MM.1S (cell line): ENCODE measurements around the gene RFXAP.
A peak's percentile ranks its signal among the peaks of the same experiment; 100 is the strongest.

Experiments
- DNase-seq: peaks from one replicate; pipeline ENCODE4 v3.0.0-alpha.2; 2015
- H2AFZ ChIP-seq: fragments of 300-600 bp; sonication (generic); 2 replicates; pipeline ENCODE4 v1.6.0; 2016; ENCODE audit warnings: antibody characterized with exemption, low read length
- H3F3A ChIP-seq: fragments of 300-600 bp; sonication (generic); 2 replicates; pipeline ENCODE4 v1.6.1; 2016; ENCODE audit warnings: mild to moderate bottlenecking, antibody characterized with exemption, low read length, moderate library complexity, mixed read lengths; ENCODE audit not compliant: insufficient read depth
- H3K27ac ChIP-seq: fragments of 300-600 bp; sonication (generic); 2 replicates; pipeline ENCODE4 v1.5.1; 2016; ENCODE audit warnings: mild to moderate bottlenecking, low read length
- H3K27me3 ChIP-seq: fragments of 300-600 bp; sonication (generic); replicated peaks from 2 replicates; pipeline ENCODE4 v1.6.0; 2016; ENCODE audit warnings: low read length; ENCODE audit not compliant: insufficient read depth
- H3K36me3 ChIP-seq: fragments of 300-600 bp; sonication (generic); replicated peaks from 2 replicates; pipeline ENCODE4 v1.6.1; 2016; ENCODE audit warnings: mild to moderate bottlenecking, low read length, mixed read lengths; ENCODE audit not compliant: insufficient read depth
- H3K4me1 ChIP-seq: fragments of 300-600 bp; sonication (generic); 2 replicates; pipeline ENCODE4 v1.6.1; 2016; ENCODE audit warnings: low read length, mixed read lengths
- H3K4me2 ChIP-seq: fragments of 300-600 bp; sonication (generic); 2 replicates; pipeline ENCODE4 v1.6.0; 2016; ENCODE audit warnings: low read depth, low read length
- H3K4me3 ChIP-seq: fragments of 300-600 bp; sonication (generic); 2 replicates; pipeline ENCODE4 v1.5.1; 2016; ENCODE audit warnings: low read length, mixed read lengths
- H3K79me2 ChIP-seq: fragments of 300-600 bp; sonication (generic); 2 replicates; pipeline ENCODE4 v1.6.1; 2016; ENCODE audit warnings: mixed run types, low read length, mixed read lengths
- H3K9ac ChIP-seq: fragments of 300-600 bp; sonication (generic); 2 replicates; pipeline ENCODE4 v1.6.1; 2016; ENCODE audit warnings: low read length, mixed read lengths
- H3K9me2 ChIP-seq: fragments of 300-600 bp; sonication (generic); replicated peaks from 2 replicates; pipeline ENCODE4 v1.6.1; 2016; ENCODE audit warnings: mild to moderate bottlenecking, low read length, mixed read lengths; ENCODE audit not compliant: insufficient read depth
- H3K9me3 ChIP-seq: fragments of 300-600 bp; sonication (generic); replicated peaks from 2 replicates; pipeline ENCODE4 v1.6.1; 2016; ENCODE audit warnings: mild to moderate bottlenecking, low read length, mixed read lengths; ENCODE audit not compliant: insufficient read depth
- H4K20me1 ChIP-seq: fragments of 300-600 bp; sonication (generic); 2 replicates; pipeline ENCODE4 v1.6.1; 2016; ENCODE audit warnings: mild to moderate bottlenecking, low read length, moderate library complexity, mixed read lengths; ENCODE audit not compliant: insufficient read depth
- EZH2 ChIP-seq: fragments of 300-600 bp; sonication (generic); optimal IDR thresholded peaks from 2 replicates; pipeline ENCODE3; 2017; ENCODE audit warnings: low read depth, mild to moderate bottlenecking, antibody characterized with exemption, low read length, mixed read lengths
- EZH2phosphoT487 ChIP-seq: fragments of 300-600 bp; sonication (generic); IDR thresholded peaks from 2 replicates; pipeline ENCODE4 v1.6.1; 2018; ENCODE audit warnings: antibody characterized with exemption, low read length
- TF ChIP-seq, protein P1 (sequence below): fragments of 300-600 bp; sonication (generic); IDR thresholded peaks from 2 replicates; pipeline ENCODE4 v1.5.1; 2016; ENCODE audit warnings: antibody characterized with exemption, low read length, mixed read lengths

The RFXAP gene

DNA sequence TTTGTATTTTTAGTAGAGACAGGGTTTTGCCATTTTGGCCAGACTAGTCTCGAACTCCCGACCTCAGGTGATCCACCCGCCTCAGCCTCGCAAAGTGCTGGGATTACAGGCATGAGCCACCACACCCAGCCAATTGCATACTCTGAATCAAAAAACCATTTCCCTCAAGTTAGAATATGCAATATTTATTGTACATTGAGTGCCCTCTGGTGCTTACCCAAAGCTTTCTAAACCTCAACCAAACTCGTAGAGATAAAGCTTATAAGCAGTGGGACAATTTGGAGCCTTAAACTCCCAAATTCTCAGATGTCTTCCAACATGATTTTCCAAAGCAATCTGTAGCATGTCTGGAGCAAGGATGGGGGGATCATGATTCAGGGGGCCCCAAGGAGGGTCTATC, 22.4 kb downstream of the RFXAP start:
- TF ChIP-seq, protein P1, sequence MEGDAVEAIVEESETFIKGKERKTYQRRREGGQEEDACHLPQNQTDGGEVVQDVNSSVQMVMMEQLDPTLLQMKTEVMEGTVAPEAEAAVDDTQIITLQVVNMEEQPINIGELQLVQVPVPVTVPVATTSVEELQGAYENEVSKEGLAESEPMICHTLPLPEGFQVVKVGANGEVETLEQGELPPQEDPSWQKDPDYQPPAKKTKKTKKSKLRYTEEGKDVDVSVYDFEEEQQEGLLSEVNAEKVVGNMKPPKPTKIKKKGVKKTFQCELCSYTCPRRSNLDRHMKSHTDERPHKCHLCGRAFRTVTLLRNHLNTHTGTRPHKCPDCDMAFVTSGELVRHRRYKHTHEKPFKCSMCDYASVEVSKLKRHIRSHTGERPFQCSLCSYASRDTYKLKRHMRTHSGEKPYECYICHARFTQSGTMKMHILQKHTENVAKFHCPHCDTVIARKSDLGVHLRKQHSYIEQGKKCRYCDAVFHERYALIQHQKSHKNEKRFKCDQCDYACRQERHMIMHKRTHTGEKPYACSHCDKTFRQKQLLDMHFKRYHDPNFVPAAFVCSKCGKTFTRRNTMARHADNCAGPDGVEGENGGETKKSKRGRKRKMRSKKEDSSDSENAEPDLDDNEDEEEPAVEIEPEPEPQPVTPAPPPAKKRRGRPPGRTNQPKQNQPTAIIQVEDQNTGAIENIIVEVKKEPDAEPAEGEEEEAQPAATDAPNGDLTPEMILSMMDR, result no peak
- TF ChIP-seq EZH2phosphoT487 (no peak), EZH2 (no peak)
- Histone ChIP-seq H3K4me1 (no peaks in the 10 kb centered on the region), H3F3A (no peaks in the 10 kb centered on the region), H3K36me3 (no peaks in the 10 kb centered on the region), H3K4me3 (no peak overlapping the region), H3K9ac (no peak overlapping the region), H2AFZ (no peak overlapping the region), H3K4me2 (no peak overlapping the region), H3K79me2 (no peaks in the 10 kb centered on the region), H3K27ac (no peak overlapping the region), H4K20me1 (no peaks in the 10 kb centered on the region), H3K9me3 (no peaks in the 10 kb centered on the region), H3K27me3 (no peaks in the 10 kb centered on the region), H3K9me2 (no peaks in the 10 kb centered on the region)
- no peak for DNase-seq

DNA sequence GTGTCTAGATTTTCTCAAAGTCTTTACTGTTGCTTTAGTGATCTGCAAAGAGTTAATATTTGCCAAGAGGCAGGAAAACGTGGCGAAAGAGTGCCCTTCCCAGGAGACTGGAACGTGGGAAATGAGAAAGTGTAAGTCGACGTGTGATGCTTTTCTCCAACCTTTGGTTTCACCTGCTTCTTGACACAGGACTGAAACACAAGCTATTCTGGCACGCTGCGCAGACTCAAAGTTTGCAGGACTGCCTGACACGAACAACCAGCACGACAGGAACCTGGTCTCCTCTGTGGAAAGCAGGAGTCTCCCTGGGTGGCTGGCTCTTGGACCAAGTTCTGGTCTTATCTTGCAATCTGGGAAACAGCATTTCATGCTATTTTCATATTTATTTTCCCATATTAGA, 28.6 kb downstream of the RFXAP start:
- no peak overlapping the region for H3K4me2 ChIP-seq
- no peaks in the 10 kb centered on the region for H4K20me1 ChIP-seq
- DNase-seq, result no peak
- no peaks in the 10 kb centered on the region for H3K79me2 ChIP-seq
- no peaks in the 10 kb centered on the region for H3K9me2 ChIP-seq
- no peaks in the 10 kb centered on the region for H3K9me3 ChIP-seq
- no peaks in the 10 kb centered on the region for H3F3A ChIP-seq
- H2AFZ ChIP-seq, result no peak overlapping the region
- H3K27ac ChIP-seq, result no peak overlapping the region
- no peaks in the 10 kb centered on the region for H3K27me3 ChIP-seq
- no peaks in the 10 kb centered on the region for H3K4me1 ChIP-seq
- H3K4me3 ChIP-seq, result no peak overlapping the region
- TF ChIP-seq EZH2, result no peak
- TF ChIP-seq, protein P1, result no peak
- TF ChIP-seq EZH2phosphoT487, result no peak
- H3K36me3 ChIP-seq, result no peaks in the 10 kb centered on the region
- no peak overlapping the region for H3K9ac ChIP-seq

DNA sequence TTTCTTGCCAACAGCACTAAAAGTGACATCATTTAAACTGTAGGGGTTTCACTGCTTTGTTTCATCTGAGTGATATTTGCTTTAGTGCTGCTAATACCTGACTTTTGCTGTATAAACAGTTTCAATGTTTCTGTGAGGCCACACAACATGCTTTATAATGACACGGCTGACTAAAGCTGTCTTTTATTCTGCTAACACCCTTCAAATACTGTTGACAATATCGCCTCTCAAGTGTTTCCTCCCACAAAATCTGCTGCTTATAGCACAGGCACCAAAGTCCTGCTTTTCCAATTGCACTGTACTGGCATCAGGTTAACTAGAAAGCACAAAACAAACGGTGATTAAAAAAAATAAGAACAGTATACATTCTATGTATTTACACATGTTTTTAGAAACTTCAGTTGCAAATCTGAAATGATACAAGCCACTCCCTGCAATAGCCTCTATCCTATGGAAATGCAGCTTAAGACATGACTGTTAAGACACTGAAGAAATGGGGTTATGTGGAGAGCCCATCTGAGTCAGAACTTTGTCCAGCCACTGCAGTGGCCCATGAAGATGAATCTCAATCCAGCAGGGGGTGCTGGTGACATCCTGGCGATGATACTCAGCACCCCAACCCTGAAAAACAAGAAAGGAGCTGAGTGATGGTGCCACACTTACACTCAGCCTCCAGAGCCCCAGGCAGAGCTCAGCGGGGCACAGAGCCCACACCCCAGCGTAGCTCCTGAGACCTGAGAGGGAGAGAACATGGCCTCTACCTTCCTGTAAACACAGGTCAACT, 29.4 kb downstream of the RFXAP start:
- Histone ChIP-seq H3K4me2 (no peak overlapping the region), H3K27ac (no peak overlapping the region), H3K79me2 (no peaks in the 10 kb centered on the region), H3K4me1 (no peaks in the 10 kb centered on the region), H3K9me3 (no peaks in the 10 kb centered on the region), H4K20me1 (no peaks in the 10 kb centered on the region), H2AFZ (no peak overlapping the region), H3K36me3 (no peaks in the 10 kb centered on the region), H3K4me3 (no peak overlapping the region), H3K9me2 (no peaks in the 10 kb centered on the region), H3K9ac (no peak overlapping the region), H3K27me3 (no peaks in the 10 kb centered on the region), H3F3A (no peaks in the 10 kb centered on the region)
- no peak for DNase-seq
- TF ChIP-seq EZH2, result no peak
- TF ChIP-seq EZH2phosphoT487, result no peak
- TF ChIP-seq, protein P1, result peak; percentile 12; the same call in 1 of the 2 replicates
